HL-60/S4 (cell line): Measurements from ENCODE around the gene CYP4F11.
"Not testable (repeated sequence)": the region's sequence is repeated elsewhere in the genome, so short reads cannot be mapped to it uniquely, and the experiment has no call there.

Source experiments
- in situ Hi-C: fragments of 300-500 bp; cut with MboI; formaldehyde crosslinking; loops from 2 replicates; pipeline ENCODE4 v1.14.3; 2022; ENCODE audit warnings: low sequenced_read_pairs

Gene CYP4F11, protein sequence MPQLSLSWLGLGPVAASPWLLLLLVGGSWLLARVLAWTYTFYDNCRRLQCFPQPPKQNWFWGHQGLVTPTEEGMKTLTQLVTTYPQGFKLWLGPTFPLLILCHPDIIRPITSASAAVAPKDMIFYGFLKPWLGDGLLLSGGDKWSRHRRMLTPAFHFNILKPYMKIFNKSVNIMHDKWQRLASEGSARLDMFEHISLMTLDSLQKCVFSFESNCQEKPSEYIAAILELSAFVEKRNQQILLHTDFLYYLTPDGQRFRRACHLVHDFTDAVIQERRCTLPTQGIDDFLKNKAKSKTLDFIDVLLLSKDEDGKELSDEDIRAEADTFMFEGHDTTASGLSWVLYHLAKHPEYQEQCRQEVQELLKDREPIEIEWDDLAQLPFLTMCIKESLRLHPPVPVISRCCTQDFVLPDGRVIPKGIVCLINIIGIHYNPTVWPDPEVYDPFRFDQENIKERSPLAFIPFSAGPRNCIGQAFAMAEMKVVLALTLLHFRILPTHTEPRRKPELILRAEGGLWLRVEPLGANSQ

DNA sequence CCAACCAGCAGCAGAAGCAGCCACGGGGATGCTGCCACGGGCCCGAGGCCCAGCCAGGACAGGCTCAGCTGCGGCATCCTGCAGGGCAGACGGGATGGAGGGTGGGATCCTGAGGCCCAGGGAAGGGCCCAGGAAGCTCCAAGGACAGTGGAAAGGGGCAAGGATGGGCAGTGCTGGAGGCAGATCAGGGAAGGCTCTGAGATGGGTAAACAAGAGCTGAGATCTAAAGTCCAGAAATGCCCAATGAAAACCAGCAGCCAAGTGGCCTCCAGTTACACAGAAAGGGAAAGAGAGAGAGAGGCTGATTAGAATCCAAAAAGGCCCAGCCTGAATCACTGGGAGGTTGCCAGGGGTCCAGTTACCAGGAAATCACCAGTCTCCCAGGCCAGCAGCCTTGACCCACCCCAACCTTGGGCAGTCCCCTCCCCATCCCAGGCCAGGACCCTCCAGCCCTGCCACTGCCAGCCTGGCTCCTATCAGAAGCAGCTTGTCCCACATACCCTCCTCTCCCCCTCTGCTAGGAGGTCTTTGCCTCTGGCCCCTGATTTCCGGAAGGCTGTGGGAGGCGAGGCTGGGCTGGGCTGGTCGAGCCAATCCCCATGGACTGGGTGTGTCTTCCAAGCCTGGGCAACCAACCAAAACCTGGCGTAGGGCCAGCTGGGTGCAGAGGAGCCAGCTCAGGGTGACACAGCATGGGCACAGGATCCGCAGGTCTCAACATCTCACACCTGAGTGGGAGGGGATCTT, at the start of gene CYP4F11:
CYP4F11 (minus strand) TSS at position 198 of the 747 bp plus-strand sequence; CDS start at position 77, 121 bp downstream.
- in situ Hi-C loops, result no loop called here

GRCh38 chr19:15979293-15979692, 45.0 kb upstream of the CYP4F11 start:
- in situ Hi-C loops, result no loop called here

DNA sequence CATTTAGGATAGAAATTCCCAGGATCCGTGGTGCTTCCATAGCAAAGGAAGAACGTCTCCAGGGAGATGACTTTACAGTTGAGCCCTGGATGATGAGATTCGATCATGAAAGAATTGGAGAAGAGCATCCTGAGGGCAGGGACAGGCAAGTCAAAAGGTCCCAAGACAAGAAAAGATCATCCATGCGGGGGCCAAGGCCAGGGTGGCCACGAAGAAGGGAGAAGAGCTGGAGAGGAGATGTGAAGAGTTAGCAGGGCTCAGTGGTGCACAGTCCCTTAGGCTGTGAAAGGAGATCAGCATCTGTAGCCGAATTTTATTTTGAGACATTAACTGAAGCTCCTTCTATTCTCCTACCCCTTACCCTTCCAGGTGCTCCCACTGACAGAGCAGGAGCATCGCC, 43.4 kb upstream of the CYP4F11 start:
- in situ Hi-C loops, result no loop called here

- in situ Hi-C loops, result no loop called here
These were observed 42.7 kb upstream of the CYP4F11 start for GRCh38 chr19:15976836-15977689.

DNA sequence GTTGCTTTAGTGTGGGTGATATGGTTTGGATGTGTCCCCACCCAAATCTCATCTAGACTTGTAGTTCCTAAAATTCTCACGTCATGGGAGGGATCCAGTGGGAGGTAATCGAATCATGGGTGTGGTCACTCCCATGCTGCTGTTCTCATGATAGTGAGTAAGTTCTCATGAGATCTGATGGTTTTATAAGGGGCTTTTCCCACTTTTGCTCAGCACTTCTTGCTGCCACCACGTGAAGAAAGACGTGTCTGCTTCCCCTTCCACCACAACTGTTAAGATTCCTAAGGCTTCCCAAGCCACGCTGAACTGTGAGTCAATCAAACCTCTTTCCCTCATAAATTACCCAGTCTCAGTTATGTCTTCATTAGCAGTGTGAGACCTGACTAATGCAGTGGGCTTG, 40.5 kb upstream of the CYP4F11 start:
- in situ Hi-C loops, result no loop called here

DNA sequence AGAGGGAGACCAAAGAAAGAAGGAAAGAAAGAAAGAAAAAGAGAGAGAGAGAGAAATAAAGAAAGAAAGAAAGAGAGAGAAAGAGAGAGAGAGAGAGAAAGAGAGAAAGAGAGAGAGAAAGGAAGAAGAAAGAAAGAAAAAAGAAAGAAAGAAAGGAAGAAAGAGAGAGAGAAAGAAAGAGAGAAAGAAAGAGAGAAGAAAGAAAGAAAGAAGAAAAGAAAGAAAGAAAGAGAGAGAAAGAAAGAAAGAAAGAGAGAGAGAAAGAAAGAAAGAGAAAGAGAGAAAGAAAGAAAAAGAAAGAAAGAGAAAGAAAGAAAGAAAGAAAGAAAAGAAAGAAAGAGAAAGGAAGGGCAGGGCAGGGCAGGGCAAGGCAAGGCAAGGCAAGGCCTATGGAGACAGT, 37.7 kb upstream of the CYP4F11 start:
- in situ Hi-C loops, result not testable (repeated sequence)

- in situ Hi-C loops, result no loop called here
These were observed 37.0 kb upstream of the CYP4F11 start for GRCh38 chr19:15971224-15971780.

DNA sequence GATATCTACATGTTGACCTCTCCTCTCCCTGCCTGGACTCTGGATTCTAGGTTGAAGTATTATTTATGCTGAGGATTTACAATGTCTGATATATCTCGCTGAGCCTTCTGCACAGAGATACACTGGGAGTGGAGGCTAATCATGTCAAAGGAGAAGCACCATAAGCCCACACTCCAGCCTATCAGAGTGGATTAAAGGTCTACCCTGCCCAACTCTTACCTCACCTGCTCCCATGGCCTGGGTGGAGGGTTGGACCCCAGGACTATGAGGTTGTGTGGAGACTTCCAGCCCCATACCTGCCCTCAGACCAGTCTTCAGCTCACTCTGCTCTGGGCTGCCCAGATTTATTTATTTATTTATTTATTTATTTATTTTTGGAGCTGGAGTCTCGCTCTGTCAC, 29.9 kb upstream of the CYP4F11 start:
- in situ Hi-C loops, result no loop called here

GRCh38 chr19:15962319-15962718, 28.0 kb upstream of the CYP4F11 start:
- in situ Hi-C loops, result no loop called here

GRCh38 chr19:15954820-15955219, 20.5 kb upstream of the CYP4F11 start:
- in situ Hi-C loops, result no loop called here

GRCh38 chr19:15948223-15949058, 14.1 kb upstream of the CYP4F11 start, which contains the start of gene OR10H4:
Gene OR10H4, plus strand, starts transcription at chr19:15949008. Its CDS starts 0 bp downstream, at chr19:15949008.
- in situ Hi-C loops, result no loop called here

DNA sequence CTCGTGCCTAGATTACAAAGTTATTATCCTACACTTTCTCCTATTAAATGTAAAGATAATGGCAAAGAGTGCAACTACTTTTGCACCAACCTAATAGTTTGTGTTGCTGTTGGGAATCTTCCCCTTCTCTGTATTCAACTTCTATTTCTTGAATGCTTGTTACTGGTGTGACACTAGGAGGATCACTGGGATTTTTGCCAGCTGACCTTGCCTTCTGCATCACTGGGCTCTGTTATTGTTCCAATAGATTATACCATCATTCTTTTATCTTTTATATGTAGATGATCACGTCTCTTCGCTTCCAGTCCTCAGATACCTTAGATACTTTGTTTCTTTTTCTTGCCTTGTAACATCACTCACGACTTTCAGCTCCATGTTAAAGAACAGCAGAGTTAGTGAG, 11.0 kb upstream of the CYP4F11 start:
- in situ Hi-C loops, result no loop called here

GRCh38 chr19:15944401-15944800, 10.1 kb upstream of the CYP4F11 start:
- in situ Hi-C loops, result no loop called here

DNA sequence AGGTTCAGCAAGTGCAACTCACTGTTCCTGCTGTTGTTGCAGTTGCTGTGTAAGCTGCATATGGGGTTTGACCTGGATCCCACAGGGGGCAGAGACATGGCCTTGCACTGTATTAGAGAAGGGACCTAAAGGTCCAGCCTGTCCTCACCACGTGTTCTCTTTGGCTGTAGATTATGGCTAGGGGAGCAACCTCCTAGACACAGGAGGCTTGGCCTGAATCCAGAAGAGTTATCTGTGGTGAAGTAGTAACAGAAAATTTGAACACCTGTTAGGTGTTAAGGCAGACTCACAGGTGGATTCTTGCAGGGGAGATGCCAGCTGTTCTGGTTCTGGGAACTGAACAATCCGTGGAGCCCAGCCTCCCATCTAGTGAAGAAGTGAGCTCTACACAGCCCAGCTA, 3.4 kb upstream of the CYP4F11 start:
- in situ Hi-C loops, result no loop called here

- in situ Hi-C loops, result no loop called here
These were observed 2.6 kb upstream of the CYP4F11 start for GRCh38 chr19:15936950-15937349.

- in situ Hi-C loops, result no loop called here
These were observed 1.8 kb upstream of the CYP4F11 start for GRCh38 chr19:15936173-15936572.

DNA sequence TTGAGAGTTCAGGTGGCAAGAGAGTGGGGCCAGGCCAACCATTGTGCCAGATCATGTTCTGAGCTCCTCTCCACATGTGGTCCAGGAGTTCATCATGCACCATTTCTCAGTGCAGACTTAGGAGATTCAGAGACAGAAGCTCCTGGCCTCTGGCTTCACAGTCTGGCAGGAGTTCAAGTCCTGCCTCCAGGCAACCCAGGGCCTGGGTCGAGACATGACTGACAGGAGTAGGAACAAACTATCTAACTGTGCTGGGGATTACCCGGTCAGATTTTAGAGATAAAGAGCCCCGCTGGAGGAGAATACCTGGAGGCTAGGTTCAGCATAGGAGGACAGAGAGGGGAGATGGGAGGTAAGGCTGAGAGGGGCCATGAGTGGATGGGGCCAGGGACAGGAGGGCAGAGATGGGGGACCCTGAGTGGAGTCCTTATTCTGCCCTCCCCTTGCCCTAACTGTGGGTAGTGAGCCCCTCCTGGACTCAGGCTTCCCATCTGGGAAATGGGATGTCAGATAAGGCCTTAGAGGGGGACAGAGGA, 906 bp upstream of the CYP4F11 start:
- in situ Hi-C loops, result no loop called here

DNA sequence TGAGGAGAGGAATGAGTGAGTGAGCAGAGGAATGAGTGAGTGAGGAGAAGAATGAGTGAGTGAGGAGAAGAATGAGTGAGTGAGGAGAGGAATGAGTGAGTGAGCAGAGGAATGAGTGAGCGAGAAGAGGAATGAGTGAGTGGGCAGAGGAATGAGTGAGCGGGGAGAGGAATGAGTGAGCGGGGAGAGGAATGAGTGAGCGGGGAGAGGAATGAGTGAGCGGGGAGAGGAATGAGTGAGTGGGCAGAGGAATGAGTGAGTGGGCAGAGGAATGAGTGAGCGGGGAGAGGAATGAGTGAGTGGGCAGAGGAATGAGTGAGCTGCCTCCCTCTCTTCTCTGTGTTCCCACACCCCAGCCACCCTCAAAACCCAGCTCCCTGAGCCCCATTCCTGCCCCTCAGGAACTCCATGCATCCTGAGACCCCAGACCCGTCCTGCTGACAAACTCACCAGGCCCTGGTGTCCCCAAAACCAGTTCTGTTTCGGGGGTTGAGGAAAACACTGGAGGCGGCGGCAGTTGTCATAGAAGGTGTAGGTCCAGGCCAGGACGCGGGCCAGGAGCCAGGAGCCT, 483 bp downstream of the CYP4F11 start:
- in situ Hi-C loops, result not testable (repeated sequence)

DNA sequence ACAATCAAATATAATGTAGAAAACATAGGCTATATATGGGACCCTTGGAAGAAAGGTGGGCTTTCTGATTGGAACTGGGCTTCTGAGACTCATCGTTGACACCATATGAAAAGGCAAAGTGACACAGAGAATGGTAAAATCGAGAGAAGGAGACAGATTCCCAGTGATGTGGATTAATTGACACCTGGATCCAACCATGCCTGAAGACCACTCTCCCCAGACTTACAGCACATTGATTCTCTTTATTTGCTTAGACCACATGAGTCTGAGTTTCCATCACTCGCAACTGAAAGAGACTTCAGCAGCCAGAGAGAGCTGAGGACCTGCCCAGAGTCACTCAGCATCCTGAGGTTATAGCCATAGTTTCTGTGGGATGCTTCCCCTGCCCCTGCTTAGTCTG, 6.0 kb downstream of the CYP4F11 start:
- in situ Hi-C loops, result no loop called here
